Thyroid gland (tissue), 4 donors: Measurements from ENCODE around the gene PCP4L1. TPM values are rescaled to one million over a fixed set of nuclear protein-coding genes. Genes with fewer than 3 reads are reported as not detected.
"Not testable (repeated sequence)": the region's sequence is repeated elsewhere in the genome, so short reads cannot be mapped to it uniquely, and the experiment has no call there.

Experiments used
- DNase-seq, 2 donors: peaks; one replicate each; pipeline ENCODE4 v3.0.0-alpha.2; 2019
- H3K27ac ChIP-seq, 3 donors: fragments of 200-600 bp; sonication (generic); 1 replicate in 2 of 3; 2 replicates in 1 of 3; pipeline ENCODE4 v1.5.1; 2016 to 2019; ENCODE audit warnings: mild to moderate bottlenecking in 1 of 3, moderate library complexity in 1 of 3
- H3K27me3 ChIP-seq: fragments of 200-600 bp; sonication (generic); one replicate; pipeline ENCODE4 v1.5.1; 2019
- H3K36me3 ChIP-seq, 2 donors: fragments of 200-600 bp; sonication (generic); one replicate each; pipeline ENCODE4 v1.5.1; 2016 to 2019
- H3K4me1 ChIP-seq, 2 donors: fragments of 200-600 bp; sonication (generic); one replicate each; pipeline ENCODE4 v1.5.1; 2017 to 2019
- H3K4me3 ChIP-seq, 3 donors: fragments of 200-600 bp; sonication (generic); replicated peaks in 1 of 3; 1 replicate in 2 of 3; 2 replicates in 1 of 3; pipeline ENCODE4 v1.5.1; 2016; ENCODE audit warnings: mild to moderate bottlenecking in 1 of 3
- H3K9me3 ChIP-seq: fragments of 200-600 bp; sonication (generic); one replicate; pipeline ENCODE4 v1.5.1; 2017
- CTCF ChIP-seq, 6 experiments: fragments of 200-600 bp in 3 of 6; fragments of 450-650 bp in 3 of 6; sonication (generic) in 3 of 6; IDR thresholded peaks; one replicate each; pipeline ENCODE4 v1.5.1; 2016 to 2019; ENCODE audit warnings: antibody characterized with exemption in 6 of 6, mild to moderate bottlenecking in 2 of 6, inconsistent platforms in 1 of 6, moderate library complexity in 1 of 6
- POLR2A ChIP-seq, 2 donors: fragments of 450-650 bp; IDR thresholded peaks; one replicate each; pipeline ENCODE4 v1.6.1; 2017; ENCODE audit warnings: antibody characterized with exemption in 2 of 2, mild to moderate bottlenecking in 2 of 2, moderate library complexity in 1 of 2
- WGBS, 2 donors: methylation state at CpG; one replicate each; pipeline ENCODE4 v1.1.5; 2017; 5-methylcytosine and 5-hydroxymethylcytosine counted together
- intact Hi-C: fragments of 100-400 bp; cut with DNase I; formaldehyde crosslinking; loops from one replicate; pipeline ENCODE4 v1.15.1; 2023
- total RNA-seq, 4 donors: library from RNA; depleted of rRNA; stranded (reverse); fragments of >200 nt; gene quantifications; one replicate each; pipeline ENCODE4 v1.2.3, GENCODE V29; 2016

Gene PCP4L1
- total RNA-seq, 4 donors from 2014 or later, result 0.39 to 0.83 (median 0.61) TPM

- H3K27ac ChIP-seq, result no peak overlapping the region
- DNase-seq, result no peak
- TF ChIP-seq POLR2A (IDR thresholded peaks at IDR 0.05) (no peak), CTCF (IDR thresholded peaks at IDR 0.05) (no peak)
- H3K36me3 ChIP-seq, result no peaks in the 10 kb centered on the region
- H3K27me3 ChIP-seq, result no peaks in the 10 kb centered on the region
- intact Hi-C loops, result no loop called here
- H3K9me3 ChIP-seq, result no peaks in the 10 kb centered on the region
- no peaks in the 10 kb centered on the region for H3K4me1 ChIP-seq
- H3K4me3 ChIP-seq, result no peak overlapping the region
- WGBS, 2 donors, result 95% methylated on average over 8 of the region's 8 CpGs
Observed at GRCh38 chr1:161251579-161251978, 7.0 kb upstream of the PCP4L1 start.

GRCh38 chr1:161255302-161255701 lies 3.2 kb upstream of the PCP4L1 start:
- H3K4me1 ChIP-seq, result peaks cover 6 to 11% of the 10 kb centered on the region in 2 donors
- WGBS, 2 donors, result 77% methylated on average over 5 of the region's 5 CpGs
- H3K27ac ChIP-seq, H3K9me3 ChIP-seq, intact Hi-C loops, DNase-seq, H3K36me3 ChIP-seq, H3K27me3 ChIP-seq, H3K4me3 ChIP-seq: not testable (repeated sequence)

GRCh38 chr1:161255955-161256520 lies 2.5 kb upstream of the PCP4L1 start:
- 87 to 91% methylated on average over 4 of the region's 4 CpGs for WGBS, 2 donors
- H3K36me3 ChIP-seq, H3K27me3 ChIP-seq, H3K9me3 ChIP-seq, intact Hi-C loops, DNase-seq, H3K27ac ChIP-seq, H3K4me3 ChIP-seq: not testable (repeated sequence)
- H3K4me1 ChIP-seq, result peaks cover 6 to 18% of the 10 kb centered on the region in 2 donors

- H3K27me3 ChIP-seq, H3K36me3 ChIP-seq, H3K27ac ChIP-seq, H3K9me3 ChIP-seq, intact Hi-C loops, H3K4me3 ChIP-seq, DNase-seq: not testable (repeated sequence)
- WGBS, 2 donors, result 95 to 97% methylated on average over 5 of the region's 5 CpGs
- H3K4me1 ChIP-seq, result peaks cover 6 to 18% of the 10 kb centered on the region in 2 donors
Observed at GRCh38 chr1:161257109-161257508, 1.4 kb upstream of the PCP4L1 start.

GRCh38 chr1:161259345-161259702 lies 779 bp downstream of the PCP4L1 start:
- intact Hi-C loops, result no loop called here
- Histone ChIP-seq H3K36me3 (no peaks in the 10 kb centered on the region), H3K4me1 (peaks cover 6 to 18% of the 10 kb centered on the region in 2 donors), H3K27me3 (no peaks in the 10 kb centered on the region), H3K9me3 (no peaks in the 10 kb centered on the region), H3K27ac (no peak overlapping the region), H3K4me3 (no peak overlapping the region)
- DNase-seq, result no peak
- TF ChIP-seq POLR2A (IDR thresholded peaks at IDR 0.05) (no peak), CTCF (IDR thresholded peaks at IDR 0.05) (no peak)
- 48 to 53% methylated on average over 6 of the region's 6 CpGs for WGBS, 2 donors

GRCh38 chr1:161259765-161260164 lies 1.2 kb downstream of the PCP4L1 start:
- H3K4me1 ChIP-seq, result peaks cover 6 to 18% of the 10 kb centered on the region in 2 donors
- no peaks in the 10 kb centered on the region for H3K36me3 ChIP-seq
- TF ChIP-seq CTCF (IDR thresholded peaks at IDR 0.05) (no peak), POLR2A (IDR thresholded peaks at IDR 0.05) (no peak)
- intact Hi-C loops, result no loop called here
- H3K27ac ChIP-seq, result no peak overlapping the region
- no peaks in the 10 kb centered on the region for H3K27me3 ChIP-seq
- H3K4me3 ChIP-seq, result no peak overlapping the region
- 66 to 81% methylated on average over 1 of the region's 1 CpG for WGBS, 2 donors
- H3K9me3 ChIP-seq, result no peaks in the 10 kb centered on the region
- DNase-seq, result no peak
